Thyroid gland (tissue), 4 donors: Measurements from ENCODE around the gene MAFB.

Experiments used
- POLR2A ChIP-seq, 2 donors: fragments of 450-650 bp; IDR thresholded peaks; one replicate each; pipeline ENCODE4 v1.6.1; 2017; ENCODE audit warnings: antibody characterized with exemption in 2 of 2, mild to moderate bottlenecking in 2 of 2, moderate library complexity in 1 of 2
- TF ChIP-seq, protein P1 (sequence below), 6 experiments: fragments of 200-600 bp in 3 of 6; fragments of 450-650 bp in 3 of 6; sonication (generic) in 3 of 6; IDR thresholded peaks; one replicate each; pipeline ENCODE4 v1.5.1; 2016 to 2019; ENCODE audit warnings: antibody characterized with exemption in 6 of 6, mild to moderate bottlenecking in 2 of 6, inconsistent platforms in 1 of 6, moderate library complexity in 1 of 6

DNA sequence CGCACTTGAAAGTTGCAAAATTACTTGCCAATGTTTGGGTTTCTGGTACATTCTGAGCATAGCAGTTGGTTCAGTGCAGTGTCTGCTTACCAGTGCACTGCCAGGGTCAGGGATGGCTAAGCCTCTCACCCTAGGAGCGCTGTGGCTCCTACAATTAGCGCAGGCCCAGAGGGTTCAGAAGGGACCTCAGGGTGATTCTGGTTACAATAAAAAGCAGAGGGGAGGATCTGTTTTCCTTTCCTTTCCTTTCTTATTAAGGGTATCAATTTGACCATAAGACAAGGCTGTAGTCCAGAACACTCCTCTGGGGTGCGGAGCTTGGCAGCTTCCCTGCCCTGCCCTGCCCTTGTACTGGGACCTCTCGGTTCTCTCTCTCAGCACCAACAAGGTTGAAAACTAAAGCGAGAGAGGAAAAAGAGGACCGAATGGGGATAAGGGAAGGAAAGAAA is 2.6 kb downstream of the MAFB start:
- peak; percentile 54 to 90 for TF ChIP-seq POLR2A (IDR thresholded peaks at IDR 0.05)
- TF ChIP-seq, protein P1, sequence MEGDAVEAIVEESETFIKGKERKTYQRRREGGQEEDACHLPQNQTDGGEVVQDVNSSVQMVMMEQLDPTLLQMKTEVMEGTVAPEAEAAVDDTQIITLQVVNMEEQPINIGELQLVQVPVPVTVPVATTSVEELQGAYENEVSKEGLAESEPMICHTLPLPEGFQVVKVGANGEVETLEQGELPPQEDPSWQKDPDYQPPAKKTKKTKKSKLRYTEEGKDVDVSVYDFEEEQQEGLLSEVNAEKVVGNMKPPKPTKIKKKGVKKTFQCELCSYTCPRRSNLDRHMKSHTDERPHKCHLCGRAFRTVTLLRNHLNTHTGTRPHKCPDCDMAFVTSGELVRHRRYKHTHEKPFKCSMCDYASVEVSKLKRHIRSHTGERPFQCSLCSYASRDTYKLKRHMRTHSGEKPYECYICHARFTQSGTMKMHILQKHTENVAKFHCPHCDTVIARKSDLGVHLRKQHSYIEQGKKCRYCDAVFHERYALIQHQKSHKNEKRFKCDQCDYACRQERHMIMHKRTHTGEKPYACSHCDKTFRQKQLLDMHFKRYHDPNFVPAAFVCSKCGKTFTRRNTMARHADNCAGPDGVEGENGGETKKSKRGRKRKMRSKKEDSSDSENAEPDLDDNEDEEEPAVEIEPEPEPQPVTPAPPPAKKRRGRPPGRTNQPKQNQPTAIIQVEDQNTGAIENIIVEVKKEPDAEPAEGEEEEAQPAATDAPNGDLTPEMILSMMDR (IDR thresholded peaks at IDR 0.05) = no peak
